Activated CD4-positive, alpha-beta T cell treated with anti-CD3 and anti-CD28 coated beads for 48 hours (primary cell): ENCODE data around the gene TNK2.
"Not testable (repeated sequence)": the region's sequence is repeated elsewhere in the genome, so short reads cannot be mapped to it uniquely, and the experiment has no call there.

ENCODE experiments used
- DNase-seq: peaks from one replicate; pipeline ENCODE4 v3.0.0-alpha.2; 2020

Gene TNK2

GRCh38 chr3:195916291-195916690, 7.9 kb upstream of the TNK2 start:
- DNase-seq: no peak

DNA sequence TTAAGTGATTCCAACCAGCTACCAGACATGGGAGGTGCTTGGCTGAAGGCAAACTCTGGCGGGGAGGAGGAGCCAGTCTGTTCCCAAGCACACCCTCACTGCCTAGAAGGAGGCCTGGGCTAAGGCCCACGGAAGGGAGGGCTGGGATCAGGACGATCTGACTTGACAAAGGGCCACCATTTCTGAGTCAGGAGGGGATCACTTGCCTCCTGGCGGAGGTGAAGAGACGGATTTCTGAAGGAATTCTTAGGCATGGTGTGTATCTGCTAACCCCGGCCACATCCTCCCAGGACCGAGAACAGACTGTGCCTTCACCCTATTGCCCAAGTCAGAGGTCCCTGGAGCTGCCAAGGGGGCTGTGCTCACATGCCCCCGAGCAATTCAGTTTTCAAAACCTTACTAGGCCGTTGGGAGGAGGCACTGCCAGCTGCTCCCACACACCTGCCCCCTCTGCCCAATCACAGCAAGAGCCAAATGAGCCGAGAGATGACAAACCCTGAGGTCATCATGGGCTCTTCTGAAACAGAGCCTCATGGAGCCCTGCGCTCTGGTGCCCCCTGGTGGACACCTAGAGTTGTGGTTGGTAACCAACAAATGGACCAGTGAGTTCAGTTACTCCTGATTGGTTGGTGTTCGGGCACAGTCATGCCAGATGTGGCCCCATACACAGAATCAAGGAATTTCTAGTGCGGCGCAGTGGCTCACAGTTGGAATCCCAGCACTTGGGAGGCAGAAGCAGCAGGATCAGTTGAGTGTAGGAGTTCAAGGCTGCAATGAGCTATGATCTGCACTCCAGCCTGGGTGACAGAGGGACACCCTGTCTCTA, 6.5 kb upstream of the TNK2 start:
- DNase-seq: peak; percentile 97

- not testable (repeated sequence) for DNase-seq
Measured at GRCh38 chr3:195914146-195914545, 5.8 kb upstream of the TNK2 start.

- no peak for DNase-seq
Measured at GRCh38 chr3:195913382-195913781, 5.0 kb upstream of the TNK2 start.

DNA sequence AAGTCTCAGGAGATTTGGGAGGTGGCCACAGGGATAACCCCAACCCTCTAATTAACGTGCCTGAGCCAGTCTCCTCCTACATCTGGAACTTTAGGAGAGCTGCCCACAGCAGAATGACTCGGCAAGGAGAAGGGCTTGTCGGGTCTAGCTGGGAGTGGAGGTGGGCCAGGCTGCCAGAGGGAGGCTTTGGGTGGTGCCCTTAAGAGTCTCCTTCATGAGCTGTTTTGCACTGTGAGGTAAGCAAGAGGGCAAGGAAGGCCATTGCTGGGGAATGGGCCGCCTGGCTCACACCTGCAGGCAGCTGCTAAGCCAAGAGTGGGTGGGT, 3.6 kb upstream of the TNK2 start:
- DNase-seq: no peak

DNA sequence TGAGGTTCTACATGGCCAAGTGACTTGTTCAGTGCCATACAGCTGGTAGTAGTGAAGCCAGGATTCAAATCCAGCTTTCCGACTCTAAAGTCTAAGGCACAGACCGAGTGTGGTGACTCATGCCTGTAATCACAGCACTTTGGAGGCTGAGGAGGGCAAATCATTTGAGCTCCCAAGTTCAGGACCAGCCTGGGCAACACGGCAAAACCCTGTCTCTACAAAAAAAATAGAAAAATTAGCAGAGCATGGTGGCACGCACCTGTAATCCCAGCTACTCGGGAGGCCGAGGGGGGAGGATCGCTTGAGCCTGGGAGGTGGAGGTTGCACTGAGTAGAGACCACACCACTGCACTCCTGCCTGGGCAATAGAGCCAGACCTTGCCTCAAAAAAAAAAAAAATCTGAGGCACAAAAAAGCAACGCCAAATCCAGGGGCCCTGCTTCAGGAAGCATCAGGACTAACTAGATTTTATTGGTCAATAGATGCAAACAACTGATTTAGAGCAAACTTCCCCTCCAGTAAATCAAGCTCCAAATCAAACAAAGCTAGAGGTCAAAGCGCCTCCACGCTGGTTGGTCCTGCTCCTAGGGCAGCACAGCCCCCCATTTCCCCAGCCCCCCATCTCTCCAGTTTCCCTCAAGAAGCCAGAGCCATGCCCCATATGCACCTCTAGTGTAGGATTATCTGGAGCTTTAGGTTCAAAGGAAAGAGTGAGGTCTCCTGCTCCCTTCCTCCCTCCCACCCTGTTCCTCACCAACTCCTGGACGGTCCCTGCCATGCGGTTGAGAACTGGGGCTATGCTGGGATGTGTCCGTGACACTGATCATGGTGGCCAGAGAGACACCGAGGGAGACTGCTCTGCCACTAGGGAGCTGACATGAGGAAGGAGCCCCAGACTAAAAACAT, 2.9 kb upstream of the TNK2 start:
- no peak for DNase-seq

DNA sequence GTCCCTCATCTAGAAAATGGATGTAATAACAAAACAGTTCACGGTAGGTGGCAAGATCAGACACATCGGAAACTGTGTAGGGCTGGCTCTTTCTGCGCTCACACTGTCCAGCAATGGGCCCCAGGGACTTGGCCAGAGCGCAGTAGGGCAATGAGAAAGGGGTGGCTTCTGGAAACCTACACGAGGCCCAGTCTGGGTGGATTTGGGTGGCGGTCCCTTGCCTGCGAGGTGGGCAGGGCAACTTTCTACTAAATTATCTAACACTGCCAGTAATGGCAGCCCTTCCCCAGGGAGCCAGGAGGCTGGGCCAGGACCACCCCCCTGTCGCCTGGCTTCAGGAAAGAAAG, 2.1 kb upstream of the TNK2 start:
- DNase-seq: no peak

DNA sequence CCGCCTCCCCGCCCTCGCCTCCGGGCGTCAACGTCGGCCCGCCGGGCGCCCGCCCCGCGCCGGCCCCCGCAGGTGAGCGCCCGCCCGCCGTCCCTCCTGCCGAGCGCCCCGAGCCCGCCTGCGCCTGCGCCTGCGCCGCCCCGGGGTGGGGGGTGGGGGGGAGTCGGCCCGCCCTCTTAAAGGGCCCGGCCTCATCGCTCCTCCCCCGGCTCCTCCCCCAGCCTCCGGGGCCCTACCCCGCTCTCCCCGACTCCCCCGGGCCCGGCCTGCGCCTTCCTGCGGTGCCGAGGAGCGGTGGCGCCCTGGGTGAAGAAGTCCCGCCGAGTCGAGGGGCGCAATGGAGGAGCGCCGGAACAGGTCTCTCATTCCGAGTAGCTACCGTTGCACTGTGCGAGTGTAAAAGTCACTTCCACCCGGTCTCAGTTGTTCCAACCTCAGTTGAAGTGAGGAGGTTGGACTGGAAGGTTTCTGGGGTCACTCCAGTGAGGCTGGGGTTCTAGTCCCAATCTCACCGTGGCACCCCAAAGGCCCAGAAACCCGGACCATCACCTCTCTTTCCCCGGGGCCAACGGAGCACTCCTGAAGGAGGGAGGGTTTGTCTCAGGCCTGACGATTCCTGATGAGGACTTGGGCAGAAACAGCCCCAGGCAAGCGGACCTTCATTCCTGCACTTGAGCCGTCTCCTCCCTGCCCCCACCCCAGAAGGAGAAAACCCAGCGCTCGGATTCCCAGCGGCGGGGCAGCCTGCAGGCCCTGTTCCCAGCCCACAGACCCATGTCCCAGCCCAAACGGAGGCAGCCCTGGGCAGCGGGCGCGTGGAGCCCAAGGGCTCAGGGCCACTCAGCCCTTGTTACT, 1.5 kb upstream of the TNK2 start:
- DNase-seq: peak; percentile 88

- DNase-seq: peak; percentile 49
Measured at GRCh38 chr3:195908694-195909581, 587 bp upstream of the TNK2 start.

- DNase-seq: no peak
Measured at GRCh38 chr3:195907684-195907933, 742 bp downstream of the TNK2 start.

GRCh38 chr3:195906865-195907683, 1.3 kb downstream of the TNK2 start:
- DNase-seq: peak; percentile 76

DNA sequence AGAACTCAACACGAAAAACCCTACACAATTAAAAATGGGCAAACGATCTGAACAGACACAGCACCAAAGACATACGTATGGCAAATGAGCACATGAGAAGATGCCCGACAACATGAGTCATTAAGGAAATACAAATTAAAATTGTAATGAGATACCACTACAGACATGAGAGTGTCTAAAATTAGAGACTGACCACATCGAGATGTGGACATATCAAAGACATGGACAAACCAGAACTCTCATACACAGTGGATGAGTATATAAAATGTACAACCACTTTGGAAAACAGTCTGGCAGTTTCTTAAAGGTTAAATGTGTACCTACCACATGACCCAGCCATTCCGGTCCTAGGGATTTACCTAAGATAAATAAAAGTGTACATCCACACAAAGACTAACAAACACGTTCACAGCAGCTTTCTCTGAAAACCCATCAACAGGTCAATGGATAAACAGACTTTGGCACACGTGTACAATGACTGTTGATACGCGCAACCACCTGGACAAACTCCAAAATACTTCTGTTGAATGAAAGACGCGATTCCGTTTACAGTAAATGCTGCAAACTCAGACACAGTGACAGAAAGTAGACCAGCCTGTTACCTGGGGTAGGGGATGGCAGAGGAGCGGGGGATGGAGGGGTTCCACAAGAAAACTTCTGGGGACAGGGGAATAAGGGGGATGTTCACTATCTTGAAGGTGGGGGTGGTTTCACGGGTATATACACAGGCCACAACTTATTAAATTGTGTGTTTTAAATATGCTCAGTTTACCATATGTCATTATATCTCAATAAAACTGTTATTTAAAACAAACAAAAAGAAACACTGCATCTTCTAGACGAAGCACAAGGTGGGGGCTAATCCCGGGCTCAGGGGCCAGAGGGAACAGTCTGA, 2.1 kb downstream of the TNK2 start:
- DNase-seq: peak; percentile 20

DNA sequence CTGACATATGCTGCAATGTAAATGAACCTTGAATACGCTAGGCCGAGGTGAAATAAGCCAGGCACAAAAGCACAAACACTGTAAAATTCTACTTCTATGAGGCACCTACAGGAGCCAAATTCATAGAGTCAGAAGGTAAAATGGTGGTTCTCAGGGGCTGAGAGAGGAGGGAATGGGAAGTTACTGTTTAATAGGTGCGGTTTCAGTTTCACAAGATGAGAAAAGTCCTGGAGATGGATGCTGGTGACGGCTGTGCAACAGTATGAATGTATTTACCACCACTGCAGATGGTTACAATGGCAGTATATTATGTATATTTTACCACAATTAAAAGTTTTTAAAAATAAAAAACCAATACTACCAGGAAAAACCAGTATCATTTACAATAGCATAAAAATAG, 4.0 kb downstream of the TNK2 start:
- no peak for DNase-seq

GRCh38 chr3:195903950-195904290, 4.4 kb downstream of the TNK2 start:
- no peak for DNase-seq

GRCh38 chr3:195902634-195903033, 5.7 kb downstream of the TNK2 start:
- not testable (repeated sequence) for DNase-seq

DNA sequence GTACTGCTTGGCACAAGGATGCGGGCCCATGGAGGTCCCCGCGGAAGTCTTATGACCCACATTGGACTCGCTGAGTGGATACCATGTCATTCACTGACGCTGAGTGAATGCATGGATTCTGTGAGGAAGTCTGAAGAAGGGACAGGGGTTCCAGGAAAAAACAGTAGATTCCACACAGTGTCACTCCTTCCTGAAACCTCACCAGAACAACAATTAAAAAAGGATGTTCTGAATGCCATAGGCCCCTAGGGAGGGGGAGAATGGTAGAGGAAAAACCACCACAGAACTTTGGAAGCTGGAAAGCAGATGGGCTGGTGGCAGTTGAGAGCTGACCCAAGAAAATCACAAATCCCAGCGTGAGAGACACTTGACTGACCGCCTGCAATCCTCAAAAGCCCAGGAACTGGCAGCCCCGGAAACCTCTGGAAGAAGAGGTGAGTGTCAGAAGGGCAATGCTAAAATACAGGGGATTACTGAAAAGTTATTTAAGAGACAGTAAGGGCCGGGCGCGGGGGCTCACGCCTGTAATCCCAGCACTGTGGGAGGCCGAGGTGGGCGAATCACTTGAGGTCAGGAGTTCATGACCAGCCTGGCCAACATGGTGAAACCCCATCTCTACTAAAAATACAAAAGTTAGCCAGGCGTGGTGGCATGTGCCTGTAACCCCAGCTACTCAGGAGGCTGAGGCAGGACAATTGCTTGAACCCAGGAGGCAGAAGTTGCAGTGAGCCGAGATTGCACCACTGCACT, 6.3 kb downstream of the TNK2 start:
- DNase-seq: not testable (repeated sequence)

DNA sequence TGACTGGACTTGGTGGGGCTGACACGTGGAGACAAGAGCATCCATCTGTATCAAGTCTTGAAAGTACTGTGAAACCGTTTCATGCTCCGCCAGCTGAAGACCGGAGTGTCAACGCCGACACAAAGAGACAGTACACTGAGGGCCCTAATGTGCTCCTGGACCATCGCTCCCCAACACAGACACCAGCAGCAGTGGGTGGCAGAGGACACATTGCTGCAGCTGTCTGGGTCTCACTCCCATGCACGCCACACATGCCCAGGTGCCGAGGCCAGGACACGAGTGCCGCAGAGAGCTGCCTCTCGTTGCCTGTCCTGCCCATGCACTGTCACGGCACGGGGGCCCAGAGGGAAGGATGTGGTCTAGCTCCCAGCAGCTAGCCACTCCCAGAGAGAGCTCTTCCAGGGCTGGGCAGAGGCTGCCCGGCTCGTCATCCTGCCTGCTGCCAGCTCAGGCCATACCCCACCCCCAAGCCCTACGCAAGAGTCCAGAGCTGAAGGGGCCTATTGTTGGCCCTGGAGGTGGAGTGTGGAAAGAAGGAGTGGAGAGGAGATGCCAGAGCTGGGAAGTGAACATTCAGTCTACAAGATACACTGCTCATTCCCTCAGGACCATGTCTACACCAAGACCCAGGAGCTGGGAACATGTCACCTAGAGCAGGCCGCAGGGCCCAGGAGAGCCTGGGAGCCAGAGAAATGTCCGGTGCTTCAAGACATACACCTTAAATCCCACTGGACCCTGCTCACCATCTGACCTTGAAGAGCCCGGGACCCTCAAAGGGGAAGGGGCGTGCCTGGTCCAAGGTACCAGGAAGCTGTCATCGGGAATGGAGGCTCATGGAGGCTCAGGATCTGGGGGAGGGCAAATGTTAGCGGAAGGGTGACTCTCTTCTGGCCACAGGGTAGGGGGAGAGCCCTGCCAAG, 7.7 kb downstream of the TNK2 start:
- peak; percentile 63 for DNase-seq

DNA sequence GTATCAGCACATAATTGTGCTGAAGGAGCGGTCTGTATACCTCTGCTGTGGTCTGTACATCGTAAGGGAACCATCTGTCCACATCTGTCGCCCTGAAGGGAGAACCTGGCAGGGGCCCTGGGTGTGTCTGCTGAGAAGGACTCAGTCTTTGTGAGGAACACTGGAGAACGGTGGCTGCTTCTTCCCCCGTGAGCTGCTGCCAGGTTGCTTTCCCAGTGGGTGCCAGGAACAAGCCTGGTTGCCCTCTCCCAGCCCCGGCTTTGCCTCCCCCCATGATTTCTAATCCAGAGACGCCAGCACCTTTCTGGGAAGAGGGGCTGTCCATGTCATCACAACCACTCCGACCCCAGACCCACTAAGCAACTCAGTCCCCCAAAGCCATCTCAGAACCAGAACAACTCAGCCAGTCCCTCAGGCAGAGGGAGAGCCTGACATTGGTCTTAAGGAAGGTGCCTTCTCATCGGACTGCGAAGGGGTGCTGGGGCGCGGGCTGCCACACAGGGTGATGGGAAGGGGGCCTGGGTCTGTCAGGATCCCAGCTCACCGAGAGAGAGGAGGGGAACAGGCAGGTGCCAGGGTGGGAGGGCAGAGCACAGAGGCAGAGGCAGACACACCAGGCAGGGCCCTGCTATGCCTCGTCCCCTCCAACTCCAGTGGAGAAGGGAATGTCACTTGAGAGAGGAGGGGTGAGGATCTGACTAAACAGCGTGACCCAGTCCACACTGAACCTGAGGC, 8.5 kb downstream of the TNK2 start:
- no peak for DNase-seq
